Activated CD8-positive, alpha-beta T cell treated with anti-CD3 and anti-CD28 coated beads for 36 hours (primary cell): Measurements from ENCODE around the gene REN. TPM values are rescaled to one million over a fixed set of nuclear protein-coding genes. Genes with fewer than 3 reads are reported as not detected.

Source experiments
- ATAC-seq: fragments of 200-7000 bp; cut with Tn5 transposase; one replicate; pipeline ENCODE4 v1.10.0; 2021; ENCODE audit warnings: mild to moderate bottlenecking, moderate library complexity
- CTCF ChIA-PET: fragments of 350-600 bp; sonication (Branson Sonifier 250); formaldehyde crosslinking; loops from one replicate; lab custom pipeline; 2021; ENCODE audit warnings: antibody characterized with exemption; lab: Charles Lee
- POLR2A ChIA-PET: fragments of 350-600 bp; sonication (Branson Sonifier 250); formaldehyde crosslinking; loops from one replicate; lab custom pipeline; 2021; ENCODE audit warnings: antibody characterized with exemption; lab: Charles Lee
- DNase-seq: peaks from one replicate; pipeline ENCODE4 v3.0.0-alpha.2; 2020
- H3K27ac Mint-ChIP-seq: one replicate; pipeline ENCODE4 v1.8.0; 2021; ENCODE audit warnings: mild to moderate bottlenecking, mixed read lengths
- H3K27me3 Mint-ChIP-seq: one replicate; pipeline ENCODE4 v1.8.0; 2021; ENCODE audit warnings: mixed read lengths
- H3K36me3 Mint-ChIP-seq: one replicate; pipeline ENCODE4 v1.8.0; 2021; ENCODE audit warnings: low read depth, mixed read lengths
- H3K4me1 Mint-ChIP-seq: one replicate; pipeline ENCODE4 v1.8.0; 2021; ENCODE audit warnings: low read depth, mixed read lengths
- H3K4me3 Mint-ChIP-seq: one replicate; pipeline ENCODE4 v1.8.0; 2021; ENCODE audit warnings: mild to moderate bottlenecking, moderate library complexity, mixed read lengths
- H3K9me3 Mint-ChIP-seq: one replicate; pipeline ENCODE4 v1.8.0; 2021; ENCODE audit warnings: mixed read lengths
- CTCF ChIP-seq: fragments of 200-600 bp; IDR thresholded peaks from one replicate; pipeline ENCODE4 v1.8.0; 2022; ENCODE audit warnings: antibody characterized with exemption, mild to moderate bottlenecking
- intact Hi-C: fragments of 100-400 bp; cut with micrococcal nuclease; formaldehyde crosslinking; loops from one replicate; pipeline ENCODE4 v1.10.0; 2022
- total RNA-seq, 2 experiments: library from RNA; stranded (reverse); gene quantifications; one replicate each; pipeline ENCODE4 v1.2.3, GENCODE V29; 2021

Gene REN
- total RNA-seq, 2 experiments from 2014 or later = not detected

GRCh38 chr1:204113896-204114295 is 52.2 kb downstream of the REN start:
- no peaks in the 10 kb centered on the region for H3K4me1 Mint-ChIP-seq
- TF ChIP-seq CTCF = no peak
- intact Hi-C loops = no loop called here
- DNase-seq (no peak), ATAC-seq (no peak)
- no peaks in the 10 kb centered on the region for H3K9me3 Mint-ChIP-seq
- POLR2A ChIA-PET = interaction anchor here (1.5 kb wide), 1 partner anchor 10 kb away, joined by 3 read pairs; no protein-coding TSS in a partner anchor
- no peak overlapping the region for H3K27ac Mint-ChIP-seq
- H3K36me3 Mint-ChIP-seq = no peaks in the 10 kb centered on the region
- CTCF ChIA-PET = interaction anchor here (1.0 to 1.1 kb wide), 2 partner anchors 12 to 15 kb away, joined by 3 read pairs; no protein-coding TSS in a partner anchor
- no peaks in the 10 kb centered on the region for H3K27me3 Mint-ChIP-seq
- no peak overlapping the region for H3K4me3 Mint-ChIP-seq

- Mint-ChIP-seq H3K9me3 (no peaks in the 10 kb centered on the region), H3K36me3 (no peaks in the 10 kb centered on the region), H3K4me3 (no peak overlapping the region), H3K4me1 (no peaks in the 10 kb centered on the region), H3K27me3 (no peaks in the 10 kb centered on the region), H3K27ac (no peak overlapping the region)
- ChIA-PET CTCF (interaction anchor here (1.0 to 1.1 kb wide), 3 partner anchors 13 to 16 kb away, joined by 3 to 4 read pairs (median 3); no protein-coding TSS in a partner anchor), POLR2A (interaction anchor here (1.5 kb wide), 1 partner anchor 9 kb away, joined by 3 read pairs; no protein-coding TSS in a partner anchor)
- ATAC-seq = no peak
- no peak for TF ChIP-seq CTCF
- DNase-seq = no peak
- intact Hi-C loops = no loop called here
Observed at GRCh38 chr1:204112876-204113730, 53.0 kb downstream of the REN start.

DNA sequence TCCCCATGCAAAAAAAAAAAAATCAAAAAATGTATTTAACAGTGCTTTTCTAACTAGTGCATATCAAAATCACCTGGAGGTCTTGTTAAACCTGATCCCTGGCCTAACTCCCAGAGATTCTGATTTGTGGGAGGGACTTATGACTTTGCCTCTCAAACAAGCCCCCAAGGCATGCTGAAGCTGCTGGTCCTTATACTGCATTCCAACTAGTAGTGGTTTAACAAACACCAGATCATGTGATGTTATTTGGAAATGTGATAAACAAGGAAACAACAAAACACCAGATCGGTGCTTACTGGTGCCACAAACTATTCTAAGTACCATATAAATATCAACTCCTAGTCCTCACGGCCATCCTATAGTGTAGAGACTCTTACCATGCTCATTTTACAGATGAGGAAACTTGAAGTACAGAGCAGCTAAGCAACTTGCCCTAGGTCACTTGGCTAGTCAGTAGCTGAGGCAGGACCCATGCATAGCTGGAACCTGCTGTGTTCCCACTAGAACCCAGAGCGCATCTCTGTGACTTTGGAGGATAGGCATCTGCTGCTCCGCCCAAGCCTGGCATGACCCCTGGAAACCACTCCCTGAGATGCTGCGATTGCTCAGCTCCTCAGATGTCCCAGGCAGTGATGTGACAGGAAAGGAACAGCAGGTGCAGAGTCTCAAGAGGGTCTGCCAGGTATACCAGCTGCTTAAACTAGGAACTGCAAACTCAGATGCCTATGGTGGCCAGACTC is 55.1 kb downstream of the REN start:
- Mint-ChIP-seq H3K4me1 (peaks cover 1% of the 10 kb centered on the region), H3K36me3 (no peaks in the 10 kb centered on the region), H3K4me3 (no peak overlapping the region), H3K27ac (no peak overlapping the region), H3K9me3 (no peaks in the 10 kb centered on the region), H3K27me3 (no peaks in the 10 kb centered on the region)
- ATAC-seq = no peak
- POLR2A ChIA-PET = no interaction called here
- no peak for TF ChIP-seq CTCF
- intact Hi-C loops = no loop called here
- CTCF ChIA-PET = interaction anchor here (1.3 kb wide), 2 partner anchors 52 to 239 kb away, joined by 4 to 5 read pairs; no protein-coding TSS in a partner anchor
- no peak for DNase-seq

DNA sequence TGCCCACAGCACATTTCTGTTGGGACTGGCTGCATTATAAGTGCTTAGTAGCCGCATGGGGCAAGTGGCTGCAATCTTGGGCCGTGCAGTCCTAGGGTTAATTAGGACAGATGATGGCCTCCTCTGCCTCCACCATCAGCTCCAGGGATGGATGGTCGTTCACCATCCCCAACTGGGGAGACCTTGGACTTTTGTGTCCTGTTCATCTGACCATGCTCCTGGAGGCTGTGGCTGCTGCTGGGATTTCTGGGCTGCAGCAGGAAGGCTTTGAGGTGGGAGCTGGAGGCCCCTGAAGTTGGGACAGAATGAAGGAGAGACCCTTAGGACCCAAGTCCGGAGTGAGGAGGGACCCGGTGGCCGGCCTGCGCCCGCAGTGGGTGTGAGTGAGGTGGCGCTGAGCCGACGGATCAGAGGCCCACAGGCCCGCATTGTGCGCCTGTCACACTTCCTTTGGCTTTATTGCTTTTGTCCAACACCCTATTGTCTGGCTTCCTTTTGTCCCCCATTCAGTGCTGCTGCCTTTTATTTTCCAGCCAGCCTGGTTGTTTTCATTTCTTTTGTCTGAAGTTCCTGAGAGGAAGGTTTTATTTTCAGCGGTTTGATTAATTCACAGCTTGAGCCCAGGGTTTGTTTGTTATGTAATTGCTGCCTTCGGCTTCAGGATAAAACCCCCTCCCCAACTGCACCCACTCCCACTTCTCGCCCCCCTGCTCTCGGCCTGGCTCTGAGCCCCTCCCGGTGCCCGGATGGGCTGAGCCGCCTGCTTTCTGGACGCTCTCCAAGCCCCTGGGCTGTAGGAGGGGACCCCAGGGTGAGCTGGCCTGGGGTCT is 57.6 kb downstream of the REN start:
- intact Hi-C loops = no loop called here
- Mint-ChIP-seq H3K4me3 (no peak overlapping the region), H3K27ac (no peak overlapping the region)

More for the DNA sequence above, 57.6 kb downstream of the REN start:
- Mint-ChIP-seq H3K9me3 (no peaks in the 10 kb centered on the region), H3K36me3 (no peaks in the 10 kb centered on the region), H3K4me1 (peaks cover 17% of the 10 kb centered on the region), H3K27me3 (no peaks in the 10 kb centered on the region)
- ChIA-PET POLR2A (interaction anchor here (1.2 kb wide), 1 partner anchor 8 kb away, joined by 4 read pairs; no protein-coding TSS in a partner anchor), CTCF (interaction anchor here (1.8 kb wide), 1 partner anchor 20 kb away, joined by 9 read pairs; no protein-coding TSS in a partner anchor)
- DNase-seq (no peak), ATAC-seq (no peak)
- no peak for TF ChIP-seq CTCF
